ENCODE measurements around the gene TUBE1.

TUBE1 gene

GRCh38 chr6:112040956-112041355 is 46.3 kb downstream of the TUBE1 start:
- H2AFZ ChIP-seq (ENCODE audit: low read length), result peak overlapping the region; percentile 32; the same call in 1 of the 2 replicates
- H3K9me2 ChIP-seq (replicated peaks; ENCODE audit: low read depth, low read length), result no peaks in the 10 kb centered on the region
- no peak overlapping the region for H3K4me2 ChIP-seq (ENCODE audit: low read depth, low read length, poor library complexity, severe bottlenecking)
- H3K27me3 ChIP-seq (ENCODE audit: insufficient read depth, low read length, poor library complexity, severe bottlenecking), result no peaks in the 10 kb centered on the region
- no peaks in the 10 kb centered on the region for H4K20me1 ChIP-seq (ENCODE audit: insufficient read depth, low read length, poor library complexity, severe bottlenecking)
- H3K4me3 ChIP-seq (ENCODE audit: low read length, poor library complexity, severe bottlenecking), result no peak overlapping the region
- H3K9ac ChIP-seq (ENCODE audit: low read depth, low read length, poor library complexity, severe bottlenecking), result no peak overlapping the region
- H3F3A ChIP-seq (ENCODE audit: low read depth), result no peaks in the 10 kb centered on the region
- no peaks in the 10 kb centered on the region for H3K79me2 ChIP-seq (ENCODE audit: insufficient read depth, low read length)
- no peak for TF ChIP-seq EZH2phosphoT487 (IDR thresholded peaks at IDR 0.05; ENCODE audit: borderline replicate concordance)
- TF ChIP-seq, protein P1, sequence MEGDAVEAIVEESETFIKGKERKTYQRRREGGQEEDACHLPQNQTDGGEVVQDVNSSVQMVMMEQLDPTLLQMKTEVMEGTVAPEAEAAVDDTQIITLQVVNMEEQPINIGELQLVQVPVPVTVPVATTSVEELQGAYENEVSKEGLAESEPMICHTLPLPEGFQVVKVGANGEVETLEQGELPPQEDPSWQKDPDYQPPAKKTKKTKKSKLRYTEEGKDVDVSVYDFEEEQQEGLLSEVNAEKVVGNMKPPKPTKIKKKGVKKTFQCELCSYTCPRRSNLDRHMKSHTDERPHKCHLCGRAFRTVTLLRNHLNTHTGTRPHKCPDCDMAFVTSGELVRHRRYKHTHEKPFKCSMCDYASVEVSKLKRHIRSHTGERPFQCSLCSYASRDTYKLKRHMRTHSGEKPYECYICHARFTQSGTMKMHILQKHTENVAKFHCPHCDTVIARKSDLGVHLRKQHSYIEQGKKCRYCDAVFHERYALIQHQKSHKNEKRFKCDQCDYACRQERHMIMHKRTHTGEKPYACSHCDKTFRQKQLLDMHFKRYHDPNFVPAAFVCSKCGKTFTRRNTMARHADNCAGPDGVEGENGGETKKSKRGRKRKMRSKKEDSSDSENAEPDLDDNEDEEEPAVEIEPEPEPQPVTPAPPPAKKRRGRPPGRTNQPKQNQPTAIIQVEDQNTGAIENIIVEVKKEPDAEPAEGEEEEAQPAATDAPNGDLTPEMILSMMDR (conservative IDR thresholded peaks at IDR 0.05; ENCODE audit: low read length), result no peak
- peaks cover 3% of the 10 kb centered on the region for H3K4me1 ChIP-seq (ENCODE audit: insufficient read depth, low read length, poor library complexity, severe bottlenecking)
- no peaks in the 10 kb centered on the region for H3K9me3 ChIP-seq (ENCODE audit: insufficient read depth, low read depth, low read length)
- H3K36me3 ChIP-seq (ENCODE audit: insufficient read depth, low read length), result no peaks in the 10 kb centered on the region

DNA sequence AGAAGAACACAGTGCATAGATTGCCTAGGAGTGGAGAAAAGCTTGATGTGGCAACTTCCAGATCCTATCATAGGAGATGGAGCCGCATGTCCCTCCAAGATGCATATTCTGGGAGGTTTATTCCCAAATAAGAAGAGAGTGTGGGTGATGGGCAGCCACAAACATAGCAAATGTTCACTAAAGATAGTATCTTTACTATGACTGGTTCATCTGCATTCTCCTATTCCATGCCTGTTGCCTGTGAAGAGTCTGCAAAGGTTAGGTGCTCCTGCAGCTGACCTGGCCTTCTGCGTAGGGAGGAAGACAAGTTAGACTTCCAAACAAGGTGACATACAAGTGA is 47.9 kb downstream of the TUBE1 start:
- Histone ChIP-seq H2AFZ (ENCODE audit: low read length) (no peak overlapping the region), H3K79me2 (ENCODE audit: insufficient read depth, low read length) (no peaks in the 10 kb centered on the region), H4K20me1 (ENCODE audit: insufficient read depth, low read length, poor library complexity, severe bottlenecking) (no peaks in the 10 kb centered on the region), H3K4me3 (ENCODE audit: low read length, poor library complexity, severe bottlenecking) (no peak overlapping the region), H3K4me1 (ENCODE audit: insufficient read depth, low read length, poor library complexity, severe bottlenecking) (peaks cover 9% of the 10 kb centered on the region), H3K27me3 (ENCODE audit: insufficient read depth, low read length, poor library complexity, severe bottlenecking) (no peaks in the 10 kb centered on the region), H3K9me2 (replicated peaks; ENCODE audit: low read depth, low read length) (no peaks in the 10 kb centered on the region), H3K9ac (ENCODE audit: low read depth, low read length, poor library complexity, severe bottlenecking) (no peak overlapping the region), H3K4me2 (ENCODE audit: low read depth, low read length, poor library complexity, severe bottlenecking) (no peak overlapping the region), H3K36me3 (ENCODE audit: insufficient read depth, low read length) (no peaks in the 10 kb centered on the region), H3K9me3 (ENCODE audit: insufficient read depth, low read depth, low read length) (no peaks in the 10 kb centered on the region), H3F3A (ENCODE audit: low read depth) (no peaks in the 10 kb centered on the region)
- TF ChIP-seq, protein P1 (conservative IDR thresholded peaks at IDR 0.05; ENCODE audit: low read length), result no peak
- no peak for TF ChIP-seq EZH2phosphoT487 (IDR thresholded peaks at IDR 0.05; ENCODE audit: borderline replicate concordance)

DNA sequence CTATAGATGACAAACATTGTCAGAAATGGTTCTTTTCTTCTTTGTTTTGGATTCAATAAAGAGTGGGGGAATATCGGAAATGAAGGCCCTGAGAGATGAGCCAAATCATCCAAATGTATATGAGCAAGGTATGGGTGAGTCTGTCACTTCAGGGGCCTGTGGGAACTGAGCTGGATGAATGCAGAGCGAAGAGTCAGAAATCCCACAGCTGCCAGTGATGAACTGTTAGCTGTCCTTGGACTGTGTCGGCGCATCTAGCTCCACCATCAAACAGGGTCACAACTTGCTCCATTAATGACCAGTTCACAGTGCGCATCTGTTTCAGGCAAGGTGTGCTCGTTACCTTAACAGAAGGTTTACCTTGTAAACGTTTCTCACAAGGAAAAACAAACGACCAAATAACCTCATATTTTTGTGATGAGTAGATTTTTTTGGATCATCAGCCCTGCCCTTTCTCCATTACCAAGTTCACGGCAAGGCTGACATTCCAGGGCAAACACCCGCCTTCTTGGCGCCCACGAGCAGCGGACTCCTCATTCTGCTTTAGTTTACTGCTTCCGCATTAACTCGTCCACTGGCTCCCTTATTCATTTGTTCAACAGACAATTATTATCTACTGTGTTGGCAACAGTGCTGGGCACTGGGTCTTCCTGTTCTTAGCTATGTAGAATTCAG is 48.4 kb downstream of the TUBE1 start:
- Histone ChIP-seq H4K20me1 (ENCODE audit: insufficient read depth, low read length, poor library complexity, severe bottlenecking) (no peaks in the 10 kb centered on the region), H3K9ac (ENCODE audit: low read depth, low read length, poor library complexity, severe bottlenecking) (no peak overlapping the region), H3K4me2 (ENCODE audit: low read depth, low read length, poor library complexity, severe bottlenecking) (no peak overlapping the region), H3F3A (ENCODE audit: low read depth) (no peaks in the 10 kb centered on the region), H3K4me3 (ENCODE audit: low read length, poor library complexity, severe bottlenecking) (no peak overlapping the region), H3K36me3 (ENCODE audit: insufficient read depth, low read length) (no peaks in the 10 kb centered on the region), H3K4me1 (ENCODE audit: insufficient read depth, low read length, poor library complexity, severe bottlenecking) (peaks cover 9% of the 10 kb centered on the region), H3K9me3 (ENCODE audit: insufficient read depth, low read depth, low read length) (no peaks in the 10 kb centered on the region), H3K79me2 (ENCODE audit: insufficient read depth, low read length) (no peaks in the 10 kb centered on the region), H3K27me3 (ENCODE audit: insufficient read depth, low read length, poor library complexity, severe bottlenecking) (no peaks in the 10 kb centered on the region), H2AFZ (ENCODE audit: low read length) (no peak overlapping the region), H3K9me2 (replicated peaks; ENCODE audit: low read depth, low read length) (no peaks in the 10 kb centered on the region)
- TF ChIP-seq, protein P1 (conservative IDR thresholded peaks at IDR 0.05; ENCODE audit: low read length), result no peak
- TF ChIP-seq EZH2phosphoT487 (IDR thresholded peaks at IDR 0.05; ENCODE audit: borderline replicate concordance), result no peak

All from Loucy (cell line).